ENCODE data around the gene ZNF747.

ZNF747 gene

DNA sequence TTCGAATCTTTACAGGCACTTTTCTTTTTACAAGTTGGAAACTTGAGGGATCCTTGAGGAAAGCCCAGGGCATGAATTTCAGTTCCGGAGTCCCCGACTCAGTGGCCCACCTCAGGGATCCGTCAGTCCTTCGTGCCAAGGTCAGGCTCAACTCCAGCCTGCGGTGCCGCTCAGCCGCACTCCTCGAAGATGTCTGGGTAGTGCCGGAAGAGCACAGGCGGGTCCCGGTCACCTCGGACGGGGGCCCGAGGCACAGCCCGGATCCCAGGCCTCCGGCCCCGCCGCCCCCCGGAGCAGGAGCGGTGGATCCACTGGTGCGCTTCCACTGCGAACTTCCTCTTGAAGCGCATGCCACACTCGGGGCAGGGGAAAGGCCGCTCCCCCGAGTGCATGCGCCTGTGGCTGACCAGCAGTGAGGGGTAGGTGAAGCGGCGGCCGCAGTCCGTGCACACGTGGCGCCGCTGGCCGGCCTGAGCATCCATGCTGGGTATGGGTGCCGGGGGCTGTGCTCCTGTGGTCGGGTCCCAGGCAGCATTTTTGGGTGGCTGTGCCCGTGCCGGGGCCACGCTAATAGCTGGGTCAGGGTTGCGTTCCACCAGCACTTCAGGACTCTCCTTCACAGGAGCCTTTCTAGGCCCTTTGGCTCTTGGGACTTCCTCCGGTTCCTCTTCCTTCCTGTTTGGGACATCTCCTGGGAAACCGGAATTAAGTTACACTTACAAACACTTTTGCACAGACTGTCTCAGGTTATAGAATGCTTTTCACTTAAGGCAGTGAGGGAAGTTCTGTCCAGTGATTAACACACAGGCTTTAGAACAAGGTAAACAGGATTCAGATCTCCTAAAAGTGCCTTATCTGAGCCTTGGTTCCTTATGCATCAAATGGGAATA is 35.3 kb upstream of the ZNF747 start:
- H3K4me3 ChIP-seq (ENCODE audit: low read length), result no peak overlapping the region
- DNase-seq (ENCODE audit: low read depth), result no peak
- no peak for TF ChIP-seq CTCF (conservative IDR thresholded peaks at IDR 0.05; ENCODE audit: low read length)

DNA sequence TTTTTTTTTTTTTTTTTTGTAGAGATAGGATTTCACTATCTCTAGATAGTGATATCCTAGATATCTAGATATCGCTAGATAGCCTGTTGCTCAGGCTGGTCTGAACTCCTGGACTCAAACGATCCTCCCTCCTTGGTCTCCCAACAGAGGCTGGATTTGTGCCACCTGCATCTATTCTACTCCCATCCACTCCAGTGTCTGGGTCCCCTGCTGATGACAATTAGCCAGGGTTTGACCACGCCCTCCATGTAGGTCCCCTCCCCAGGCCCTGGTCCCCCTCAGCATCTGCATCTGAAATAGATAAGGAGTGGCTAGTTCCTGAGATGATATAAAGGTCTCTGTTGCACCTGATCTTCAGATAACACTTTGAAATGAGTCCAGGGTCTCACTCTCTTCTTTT is 34.6 kb upstream of the ZNF747 start:
- DNase-seq (ENCODE audit: low read depth), result no peak
- no peak for TF ChIP-seq CTCF (conservative IDR thresholded peaks at IDR 0.05; ENCODE audit: low read length)
- no peak overlapping the region for H3K4me3 ChIP-seq (ENCODE audit: low read length)

- TF ChIP-seq CTCF (conservative IDR thresholded peaks at IDR 0.05; ENCODE audit: low read length), result no peak
- DNase-seq (ENCODE audit: low read depth), result peak; percentile 78
- H3K4me3 ChIP-seq (ENCODE audit: low read length), result no peak overlapping the region
These were observed 33.5 kb upstream of the ZNF747 start for GRCh38 chr16:30567991-30568638.

DNA sequence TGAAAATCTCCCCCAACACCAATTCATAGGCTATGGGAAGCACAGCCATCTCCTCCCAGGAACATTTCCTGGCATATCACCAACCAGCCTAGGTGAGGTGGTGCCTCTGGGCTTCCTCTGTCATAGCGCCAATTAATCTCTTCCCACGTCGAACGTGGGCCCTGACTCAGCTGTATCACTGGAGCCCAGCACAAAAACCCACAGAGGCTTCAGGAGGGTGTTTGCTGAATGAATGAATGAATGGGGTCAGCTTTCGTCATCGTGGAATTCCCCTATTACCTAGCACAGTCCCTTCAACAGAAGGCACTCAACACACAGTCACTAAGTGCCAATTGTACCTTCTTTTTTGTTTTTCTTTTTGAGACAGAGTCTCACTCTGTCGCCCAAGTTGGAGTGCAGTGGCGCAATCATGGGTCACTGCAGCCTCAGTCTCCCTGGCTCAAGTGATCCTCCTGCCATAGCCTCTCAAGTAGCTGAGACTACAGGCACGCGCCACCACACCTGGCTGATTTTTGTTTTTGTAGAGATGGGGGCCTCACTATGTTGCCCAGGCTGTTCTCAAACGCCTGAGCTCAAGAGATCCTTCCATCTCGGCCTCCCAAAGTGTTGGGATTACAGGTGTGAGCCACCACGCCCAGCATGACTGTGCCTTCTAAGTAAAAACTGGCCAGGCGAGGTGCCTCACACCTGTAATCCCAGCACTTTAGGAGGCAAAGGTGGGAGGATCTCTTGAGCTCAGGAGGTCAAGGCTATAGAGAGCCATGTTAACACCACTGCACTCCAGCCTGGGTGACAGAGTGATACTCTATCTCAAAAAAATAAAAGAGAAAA is 32.7 kb upstream of the ZNF747 start:
- DNase-seq (ENCODE audit: low read depth), result no peak
- no peak for TF ChIP-seq CTCF (conservative IDR thresholded peaks at IDR 0.05; ENCODE audit: low read length)
- no peak overlapping the region for H3K4me3 ChIP-seq (ENCODE audit: low read length)

DNA sequence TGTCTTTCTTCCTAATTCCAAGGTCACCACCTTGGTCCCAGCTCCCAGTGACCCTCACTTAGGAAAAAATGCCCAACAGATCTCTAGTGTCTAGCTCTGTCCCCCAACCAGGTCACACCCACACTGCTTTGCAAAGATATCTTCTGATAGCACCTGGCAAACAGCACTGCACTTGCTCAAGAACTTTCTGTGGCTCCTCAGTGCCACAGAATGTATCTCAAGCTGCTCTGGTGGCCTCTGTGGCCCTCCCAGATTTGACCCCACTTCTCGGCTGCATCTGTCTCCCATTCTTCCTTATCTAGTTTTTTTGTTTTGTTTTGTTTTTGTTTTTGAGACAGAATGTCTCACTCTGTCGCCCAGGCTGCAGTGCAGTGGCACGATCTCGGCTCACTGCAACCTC is 31.9 kb upstream of the ZNF747 start:
- H3K4me3 ChIP-seq (ENCODE audit: low read length), result no peak overlapping the region
- DNase-seq (ENCODE audit: low read depth), result no peak
- TF ChIP-seq CTCF (conservative IDR thresholded peaks at IDR 0.05; ENCODE audit: low read length), result no peak

DNA sequence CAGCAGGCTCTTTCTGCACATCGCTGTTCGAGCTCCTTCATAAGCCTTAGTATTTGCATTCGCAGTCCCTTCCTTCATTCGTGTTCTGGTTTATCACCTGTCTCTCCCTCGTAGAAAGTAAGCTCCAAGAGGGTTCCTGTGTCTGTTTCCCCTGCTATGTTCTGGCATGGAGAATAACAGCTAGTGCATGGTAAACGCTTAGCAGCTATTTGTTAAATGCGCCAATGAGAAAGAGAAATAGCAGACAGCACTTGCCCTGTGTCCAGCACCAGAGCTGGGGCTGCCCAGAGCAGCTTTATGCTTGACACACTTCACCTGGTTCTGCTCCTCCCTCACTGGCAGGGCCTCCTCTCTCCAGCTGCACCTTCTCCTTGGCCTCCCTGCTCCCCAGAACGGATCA is 31.3 kb upstream of the ZNF747 start:
- H3K4me3 ChIP-seq (ENCODE audit: low read length), result no peak overlapping the region
- TF ChIP-seq CTCF (conservative IDR thresholded peaks at IDR 0.05; ENCODE audit: low read length), result no peak
- DNase-seq (ENCODE audit: low read depth), result no peak

All from AG10803 (cell line).